Endothelial cell of umbilical vein (primary cell): ENCODE data around the gene DCLRE1A.

Experiments
- EZH2 ChIP-seq: IDR thresholded peaks from 2 replicates; pipeline ENCODE4 v1.6.1; 2012; ENCODE audit warnings: borderline replicate concordance, low read depth, mild to moderate bottlenecking, moderate library complexity, low read length, inconsistent platforms; ENCODE audit not compliant: severe bottlenecking
- TF ChIP-seq, protein P1 (sequence below), 2 donors: IDR thresholded peaks; 1 replicate in 1 of 2; 2 replicates in 1 of 2; pipeline ENCODE4 v1.5.1; 2011; ENCODE audit warnings: low read length in 2 of 2, mild to moderate bottlenecking in 2 of 2, moderate library complexity in 2 of 2, control low read depth in 1 of 2, inconsistent platforms in 1 of 2, low read depth in 1 of 2; ENCODE audit not compliant: insufficient read depth in 1 of 2; ENCODE audit errors: extremely low read depth in 1 of 2

GRCh38 chr10:113858541-113858940 lies 4.7 kb upstream of the DCLRE1A start:
- TF ChIP-seq, protein P1, sequence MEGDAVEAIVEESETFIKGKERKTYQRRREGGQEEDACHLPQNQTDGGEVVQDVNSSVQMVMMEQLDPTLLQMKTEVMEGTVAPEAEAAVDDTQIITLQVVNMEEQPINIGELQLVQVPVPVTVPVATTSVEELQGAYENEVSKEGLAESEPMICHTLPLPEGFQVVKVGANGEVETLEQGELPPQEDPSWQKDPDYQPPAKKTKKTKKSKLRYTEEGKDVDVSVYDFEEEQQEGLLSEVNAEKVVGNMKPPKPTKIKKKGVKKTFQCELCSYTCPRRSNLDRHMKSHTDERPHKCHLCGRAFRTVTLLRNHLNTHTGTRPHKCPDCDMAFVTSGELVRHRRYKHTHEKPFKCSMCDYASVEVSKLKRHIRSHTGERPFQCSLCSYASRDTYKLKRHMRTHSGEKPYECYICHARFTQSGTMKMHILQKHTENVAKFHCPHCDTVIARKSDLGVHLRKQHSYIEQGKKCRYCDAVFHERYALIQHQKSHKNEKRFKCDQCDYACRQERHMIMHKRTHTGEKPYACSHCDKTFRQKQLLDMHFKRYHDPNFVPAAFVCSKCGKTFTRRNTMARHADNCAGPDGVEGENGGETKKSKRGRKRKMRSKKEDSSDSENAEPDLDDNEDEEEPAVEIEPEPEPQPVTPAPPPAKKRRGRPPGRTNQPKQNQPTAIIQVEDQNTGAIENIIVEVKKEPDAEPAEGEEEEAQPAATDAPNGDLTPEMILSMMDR (IDR thresholded peaks at IDR 0.05; ENCODE audit: extremely low read depth in 1 of 2, insufficient read depth in 1 of 2, low read depth in 1 of 2, low read length in 2 of 2), result no peak
- TF ChIP-seq EZH2, result no peak
